ENCODE data around the gene KIF26B. TPM values are rescaled to one million over a fixed set of nuclear protein-coding genes. Genes with fewer than 3 reads are reported as not detected.

KIF26B gene
- total and polyA plus RNA-seq, 10 of the 15 experiments (the other 5 are each of a cell fraction or from before 2014, with no cell fraction given) = 0.35 to 11.6 (median 2.2) TPM

DNA sequence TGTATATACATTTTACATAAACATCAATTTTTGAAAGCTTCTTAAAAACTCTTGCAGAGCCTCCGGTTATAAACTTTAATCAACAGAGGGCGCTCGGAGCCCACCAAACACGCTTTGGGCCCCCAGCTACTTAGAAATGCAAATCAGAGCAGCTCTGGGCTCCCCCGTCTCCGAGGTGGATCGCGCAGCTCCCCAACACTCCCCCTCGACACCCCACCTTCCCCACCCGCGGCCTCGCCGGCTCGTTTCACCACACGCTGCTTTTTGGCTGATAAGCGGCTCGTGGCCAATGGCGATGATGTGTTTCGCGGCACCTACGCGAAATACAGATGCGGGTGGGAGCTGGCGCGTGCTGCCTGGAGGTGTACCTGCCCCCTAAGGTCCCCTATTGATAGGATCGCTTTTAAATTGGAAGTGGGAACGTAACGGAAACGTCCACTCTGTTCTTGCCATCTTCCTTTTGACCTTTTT is 1.7 kb upstream of the KIF26B start (continued):
- TF ChIP-seq CHD2 (IDR thresholded peaks at IDR 0.05; ENCODE audit: borderline replicate concordance, low read depth, low read length) (no peak), CHD1 (IDR thresholded peaks at IDR 0.05; ENCODE audit: low read depth, low read length) (no peak), ZSCAN29 (IDR thresholded peaks at IDR 0.05) (no peak), ESRRA (IDR thresholded peaks at IDR 0.05; ENCODE audit: low read length) (no peak), CREB1 (IDR thresholded peaks at IDR 0.05; ENCODE audit: low read depth) (no peak), HCFC1 (IDR thresholded peaks at IDR 0.05; ENCODE audit: low read length) (no peak), MYB (IDR thresholded peaks at IDR 0.05; ENCODE audit: borderline replicate concordance, low read depth, low read length) (no peak), RFX5 (IDR thresholded peaks at IDR 0.05; ENCODE audit: low read depth, low read length) (no peak), TCF3 (IDR thresholded peaks at IDR 0.05; ENCODE audit: borderline replicate concordance, insufficient read depth, low read depth, low read length) (no peak), CEBPB (IDR thresholded peaks at IDR 0.05; ENCODE audit: borderline replicate concordance in 1 of 2, low read depth in 2 of 2, low read length in 2 of 2) (no peak), NFXL1 (IDR thresholded peaks at IDR 0.05; ENCODE audit: borderline replicate concordance) (no peak), CREM (IDR thresholded peaks at IDR 0.05; ENCODE audit: low read depth) (no peak), BCL11A (IDR thresholded peaks at IDR 0.05; ENCODE audit: low read depth, low read length) (no peak), SMAD1 (IDR thresholded peaks at IDR 0.05; ENCODE audit: low read depth, partially characterized antibody) (no peak), BHLHE40 (IDR thresholded peaks at IDR 0.05; ENCODE audit: borderline replicate concordance in 1 of 2, low read depth in 2 of 2, low read length in 1 of 2) (0 out of 4 replicates have a peak, but pooled peaks of 1 of the 2 experiments have one; percentile 22), YY1 (IDR thresholded peaks at IDR 0.05; ENCODE audit: low read depth, low read length) (no peak)
- TF ChIP-seq, protein P1, sequence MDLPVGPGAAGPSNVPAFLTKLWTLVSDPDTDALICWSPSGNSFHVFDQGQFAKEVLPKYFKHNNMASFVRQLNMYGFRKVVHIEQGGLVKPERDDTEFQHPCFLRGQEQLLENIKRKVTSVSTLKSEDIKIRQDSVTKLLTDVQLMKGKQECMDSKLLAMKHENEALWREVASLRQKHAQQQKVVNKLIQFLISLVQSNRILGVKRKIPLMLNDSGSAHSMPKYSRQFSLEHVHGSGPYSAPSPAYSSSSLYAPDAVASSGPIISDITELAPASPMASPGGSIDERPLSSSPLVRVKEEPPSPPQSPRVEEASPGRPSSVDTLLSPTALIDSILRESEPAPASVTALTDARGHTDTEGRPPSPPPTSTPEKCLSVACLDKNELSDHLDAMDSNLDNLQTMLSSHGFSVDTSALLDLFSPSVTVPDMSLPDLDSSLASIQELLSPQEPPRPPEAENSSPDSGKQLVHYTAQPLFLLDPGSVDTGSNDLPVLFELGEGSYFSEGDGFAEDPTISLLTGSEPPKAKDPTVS (IDR thresholded peaks at IDR 0.05; ENCODE audit: low read depth, low read length) = no peak
- TF ChIP-seq, protein P2, sequence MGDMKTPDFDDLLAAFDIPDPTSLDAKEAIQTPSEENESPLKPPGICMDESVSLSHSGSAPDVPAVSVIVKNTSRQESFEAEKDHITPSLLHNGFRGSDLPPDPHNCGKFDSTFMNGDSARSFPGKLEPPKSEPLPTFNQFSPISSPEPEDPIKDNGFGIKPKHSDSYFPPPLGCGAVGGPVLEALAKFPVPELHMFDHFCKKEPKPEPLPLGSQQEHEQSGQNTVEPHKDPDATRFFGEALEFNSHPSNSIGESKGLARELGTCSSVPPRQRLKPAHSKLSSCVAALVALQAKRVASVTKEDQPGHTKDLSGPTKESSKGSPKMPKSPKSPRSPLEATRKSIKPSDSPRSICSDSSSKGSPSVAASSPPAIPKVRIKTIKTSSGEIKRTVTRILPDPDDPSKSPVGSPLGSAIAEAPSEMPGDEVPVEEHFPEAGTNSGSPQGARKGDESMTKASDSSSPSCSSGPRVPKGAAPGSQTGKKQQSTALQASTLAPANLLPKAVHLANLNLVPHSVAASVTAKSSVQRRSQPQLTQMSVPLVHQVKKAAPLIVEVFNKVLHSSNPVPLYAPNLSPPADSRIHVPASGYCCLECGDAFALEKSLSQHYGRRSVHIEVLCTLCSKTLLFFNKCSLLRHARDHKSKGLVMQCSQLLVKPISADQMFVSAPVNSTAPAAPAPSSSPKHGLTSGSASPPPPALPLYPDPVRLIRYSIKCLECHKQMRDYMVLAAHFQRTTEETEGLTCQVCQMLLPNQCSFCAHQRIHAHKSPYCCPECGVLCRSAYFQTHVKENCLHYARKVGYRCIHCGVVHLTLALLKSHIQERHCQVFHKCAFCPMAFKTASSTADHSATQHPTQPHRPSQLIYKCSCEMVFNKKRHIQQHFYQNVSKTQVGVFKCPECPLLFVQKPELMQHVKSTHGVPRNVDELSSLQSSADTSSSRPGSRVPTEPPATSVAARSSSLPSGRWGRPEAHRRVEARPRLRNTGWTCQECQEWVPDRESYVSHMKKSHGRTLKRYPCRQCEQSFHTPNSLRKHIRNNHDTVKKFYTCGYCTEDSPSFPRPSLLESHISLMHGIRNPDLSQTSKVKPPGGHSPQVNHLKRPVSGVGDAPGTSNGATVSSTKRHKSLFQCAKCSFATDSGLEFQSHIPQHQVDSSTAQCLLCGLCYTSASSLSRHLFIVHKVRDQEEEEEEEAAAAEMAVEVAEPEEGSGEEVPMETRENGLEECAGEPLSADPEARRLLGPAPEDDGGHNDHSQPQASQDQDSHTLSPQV (IDR thresholded peaks at IDR 0.05) = no peak
- TF ChIP-seq, protein P3, sequence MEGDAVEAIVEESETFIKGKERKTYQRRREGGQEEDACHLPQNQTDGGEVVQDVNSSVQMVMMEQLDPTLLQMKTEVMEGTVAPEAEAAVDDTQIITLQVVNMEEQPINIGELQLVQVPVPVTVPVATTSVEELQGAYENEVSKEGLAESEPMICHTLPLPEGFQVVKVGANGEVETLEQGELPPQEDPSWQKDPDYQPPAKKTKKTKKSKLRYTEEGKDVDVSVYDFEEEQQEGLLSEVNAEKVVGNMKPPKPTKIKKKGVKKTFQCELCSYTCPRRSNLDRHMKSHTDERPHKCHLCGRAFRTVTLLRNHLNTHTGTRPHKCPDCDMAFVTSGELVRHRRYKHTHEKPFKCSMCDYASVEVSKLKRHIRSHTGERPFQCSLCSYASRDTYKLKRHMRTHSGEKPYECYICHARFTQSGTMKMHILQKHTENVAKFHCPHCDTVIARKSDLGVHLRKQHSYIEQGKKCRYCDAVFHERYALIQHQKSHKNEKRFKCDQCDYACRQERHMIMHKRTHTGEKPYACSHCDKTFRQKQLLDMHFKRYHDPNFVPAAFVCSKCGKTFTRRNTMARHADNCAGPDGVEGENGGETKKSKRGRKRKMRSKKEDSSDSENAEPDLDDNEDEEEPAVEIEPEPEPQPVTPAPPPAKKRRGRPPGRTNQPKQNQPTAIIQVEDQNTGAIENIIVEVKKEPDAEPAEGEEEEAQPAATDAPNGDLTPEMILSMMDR (IDR thresholded peaks at IDR 0.05 in 2 of 3, conservative IDR thresholded peaks at IDR 0.05 in 1 of 3; ENCODE audit: control insufficient read depth in 2 of 3, extremely low read depth in 1 of 3, insufficient read depth in 1 of 3, low read depth in 3 of 3, low read length in 3 of 3) = peak; percentile 58 to 76 (median 67)
